MM.1S (cell line): ENCODE measurements around the gene NEK2.
A peak's percentile ranks its signal among the peaks of the same experiment; 100 is the strongest.

ENCODE experiments used
- DNase-seq: peaks from one replicate; pipeline ENCODE4 v3.0.0-alpha.2; 2015
- H2AFZ ChIP-seq: fragments of 300-600 bp; sonication (generic); 2 replicates; pipeline ENCODE4 v1.6.0; 2016; ENCODE audit warnings: antibody characterized with exemption, low read length
- H3F3A ChIP-seq: fragments of 300-600 bp; sonication (generic); 2 replicates; pipeline ENCODE4 v1.6.1; 2016; ENCODE audit warnings: mild to moderate bottlenecking, antibody characterized with exemption, low read length, moderate library complexity, mixed read lengths; ENCODE audit not compliant: insufficient read depth
- H3K27ac ChIP-seq: fragments of 300-600 bp; sonication (generic); 2 replicates; pipeline ENCODE4 v1.5.1; 2016; ENCODE audit warnings: mild to moderate bottlenecking, low read length
- H3K27me3 ChIP-seq: fragments of 300-600 bp; sonication (generic); replicated peaks from 2 replicates; pipeline ENCODE4 v1.6.0; 2016; ENCODE audit warnings: low read length; ENCODE audit not compliant: insufficient read depth
- H3K36me3 ChIP-seq: fragments of 300-600 bp; sonication (generic); replicated peaks from 2 replicates; pipeline ENCODE4 v1.6.1; 2016; ENCODE audit warnings: mild to moderate bottlenecking, low read length, mixed read lengths; ENCODE audit not compliant: insufficient read depth
- H3K4me1 ChIP-seq: fragments of 300-600 bp; sonication (generic); 2 replicates; pipeline ENCODE4 v1.6.1; 2016; ENCODE audit warnings: low read length, mixed read lengths
- H3K4me2 ChIP-seq: fragments of 300-600 bp; sonication (generic); 2 replicates; pipeline ENCODE4 v1.6.0; 2016; ENCODE audit warnings: low read depth, low read length
- H3K4me3 ChIP-seq: fragments of 300-600 bp; sonication (generic); 2 replicates; pipeline ENCODE4 v1.5.1; 2016; ENCODE audit warnings: low read length, mixed read lengths
- H3K79me2 ChIP-seq: fragments of 300-600 bp; sonication (generic); 2 replicates; pipeline ENCODE4 v1.6.1; 2016; ENCODE audit warnings: mixed run types, low read length, mixed read lengths
- H3K9ac ChIP-seq: fragments of 300-600 bp; sonication (generic); 2 replicates; pipeline ENCODE4 v1.6.1; 2016; ENCODE audit warnings: low read length, mixed read lengths
- H3K9me2 ChIP-seq: fragments of 300-600 bp; sonication (generic); replicated peaks from 2 replicates; pipeline ENCODE4 v1.6.1; 2016; ENCODE audit warnings: mild to moderate bottlenecking, low read length, mixed read lengths; ENCODE audit not compliant: insufficient read depth
- H3K9me3 ChIP-seq: fragments of 300-600 bp; sonication (generic); replicated peaks from 2 replicates; pipeline ENCODE4 v1.6.1; 2016; ENCODE audit warnings: mild to moderate bottlenecking, low read length, mixed read lengths; ENCODE audit not compliant: insufficient read depth
- H4K20me1 ChIP-seq: fragments of 300-600 bp; sonication (generic); 2 replicates; pipeline ENCODE4 v1.6.1; 2016; ENCODE audit warnings: mild to moderate bottlenecking, low read length, moderate library complexity, mixed read lengths; ENCODE audit not compliant: insufficient read depth
- EZH2 ChIP-seq: fragments of 300-600 bp; sonication (generic); optimal IDR thresholded peaks from 2 replicates; pipeline ENCODE3; 2017; ENCODE audit warnings: low read depth, mild to moderate bottlenecking, antibody characterized with exemption, low read length, mixed read lengths
- EZH2phosphoT487 ChIP-seq: fragments of 300-600 bp; sonication (generic); IDR thresholded peaks from 2 replicates; pipeline ENCODE4 v1.6.1; 2018; ENCODE audit warnings: antibody characterized with exemption, low read length
- TF ChIP-seq, protein P1 (sequence below): fragments of 300-600 bp; sonication (generic); IDR thresholded peaks from 2 replicates; pipeline ENCODE4 v1.5.1; 2016; ENCODE audit warnings: antibody characterized with exemption, low read length, mixed read lengths

The NEK2 gene

DNA sequence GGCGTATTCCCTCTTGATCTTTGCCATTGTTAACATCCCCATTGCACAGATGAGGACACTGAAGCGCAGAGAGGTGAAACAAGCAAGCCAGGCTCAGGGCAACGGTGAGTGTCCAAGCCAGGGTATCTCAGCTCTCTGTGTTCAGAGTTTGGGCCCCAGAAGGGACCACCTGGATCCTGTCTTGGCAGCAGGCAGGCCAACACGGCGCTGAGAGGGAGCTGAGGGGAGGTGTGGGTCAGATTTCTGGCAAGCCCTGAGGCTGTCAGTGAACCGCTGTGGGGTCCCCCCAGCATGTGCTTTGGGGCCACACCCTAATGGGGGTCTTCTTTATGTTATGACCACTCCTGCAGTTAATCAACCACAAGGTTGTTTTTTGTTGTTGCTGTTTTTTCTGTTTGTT lies 23.1 kb downstream of the NEK2 start:
- no peaks in the 10 kb centered on the region for H3K9me3 ChIP-seq
- no peak overlapping the region for H3K4me2 ChIP-seq
- H3F3A ChIP-seq: no peaks in the 10 kb centered on the region
- H3K4me1 ChIP-seq: no peaks in the 10 kb centered on the region
- H4K20me1 ChIP-seq: no peaks in the 10 kb centered on the region
- no peak overlapping the region for H2AFZ ChIP-seq
- no peaks in the 10 kb centered on the region for H3K79me2 ChIP-seq
- no peaks in the 10 kb centered on the region for H3K36me3 ChIP-seq
- no peak overlapping the region for H3K4me3 ChIP-seq
- no peaks in the 10 kb centered on the region for H3K9me2 ChIP-seq
- H3K27me3 ChIP-seq: no peaks in the 10 kb centered on the region
- TF ChIP-seq EZH2phosphoT487 (no peak), EZH2 (no peak)
- TF ChIP-seq, protein P1, sequence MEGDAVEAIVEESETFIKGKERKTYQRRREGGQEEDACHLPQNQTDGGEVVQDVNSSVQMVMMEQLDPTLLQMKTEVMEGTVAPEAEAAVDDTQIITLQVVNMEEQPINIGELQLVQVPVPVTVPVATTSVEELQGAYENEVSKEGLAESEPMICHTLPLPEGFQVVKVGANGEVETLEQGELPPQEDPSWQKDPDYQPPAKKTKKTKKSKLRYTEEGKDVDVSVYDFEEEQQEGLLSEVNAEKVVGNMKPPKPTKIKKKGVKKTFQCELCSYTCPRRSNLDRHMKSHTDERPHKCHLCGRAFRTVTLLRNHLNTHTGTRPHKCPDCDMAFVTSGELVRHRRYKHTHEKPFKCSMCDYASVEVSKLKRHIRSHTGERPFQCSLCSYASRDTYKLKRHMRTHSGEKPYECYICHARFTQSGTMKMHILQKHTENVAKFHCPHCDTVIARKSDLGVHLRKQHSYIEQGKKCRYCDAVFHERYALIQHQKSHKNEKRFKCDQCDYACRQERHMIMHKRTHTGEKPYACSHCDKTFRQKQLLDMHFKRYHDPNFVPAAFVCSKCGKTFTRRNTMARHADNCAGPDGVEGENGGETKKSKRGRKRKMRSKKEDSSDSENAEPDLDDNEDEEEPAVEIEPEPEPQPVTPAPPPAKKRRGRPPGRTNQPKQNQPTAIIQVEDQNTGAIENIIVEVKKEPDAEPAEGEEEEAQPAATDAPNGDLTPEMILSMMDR: no peak
- DNase-seq: no peak
- H3K9ac ChIP-seq: no peak overlapping the region
- no peak overlapping the region for H3K27ac ChIP-seq

- no peaks in the 10 kb centered on the region for H3K27me3 ChIP-seq
- no peaks in the 10 kb centered on the region for H4K20me1 ChIP-seq
- no peak overlapping the region for H3K9ac ChIP-seq
- H2AFZ ChIP-seq: no peak overlapping the region
- no peaks in the 10 kb centered on the region for H3K4me1 ChIP-seq
- no peak for TF ChIP-seq EZH2
- no peak for DNase-seq
- H3K79me2 ChIP-seq: no peaks in the 10 kb centered on the region
- no peaks in the 10 kb centered on the region for H3K36me3 ChIP-seq
- H3K9me2 ChIP-seq: no peaks in the 10 kb centered on the region
- H3K9me3 ChIP-seq: no peaks in the 10 kb centered on the region
- no peak overlapping the region for H3K4me3 ChIP-seq
- H3K27ac ChIP-seq: no peak overlapping the region
- no peaks in the 10 kb centered on the region for H3F3A ChIP-seq
- no peak overlapping the region for H3K4me2 ChIP-seq
These were observed 24.5 kb downstream of the NEK2 start for GRCh38 chr1:211650904-211651303.

DNA sequence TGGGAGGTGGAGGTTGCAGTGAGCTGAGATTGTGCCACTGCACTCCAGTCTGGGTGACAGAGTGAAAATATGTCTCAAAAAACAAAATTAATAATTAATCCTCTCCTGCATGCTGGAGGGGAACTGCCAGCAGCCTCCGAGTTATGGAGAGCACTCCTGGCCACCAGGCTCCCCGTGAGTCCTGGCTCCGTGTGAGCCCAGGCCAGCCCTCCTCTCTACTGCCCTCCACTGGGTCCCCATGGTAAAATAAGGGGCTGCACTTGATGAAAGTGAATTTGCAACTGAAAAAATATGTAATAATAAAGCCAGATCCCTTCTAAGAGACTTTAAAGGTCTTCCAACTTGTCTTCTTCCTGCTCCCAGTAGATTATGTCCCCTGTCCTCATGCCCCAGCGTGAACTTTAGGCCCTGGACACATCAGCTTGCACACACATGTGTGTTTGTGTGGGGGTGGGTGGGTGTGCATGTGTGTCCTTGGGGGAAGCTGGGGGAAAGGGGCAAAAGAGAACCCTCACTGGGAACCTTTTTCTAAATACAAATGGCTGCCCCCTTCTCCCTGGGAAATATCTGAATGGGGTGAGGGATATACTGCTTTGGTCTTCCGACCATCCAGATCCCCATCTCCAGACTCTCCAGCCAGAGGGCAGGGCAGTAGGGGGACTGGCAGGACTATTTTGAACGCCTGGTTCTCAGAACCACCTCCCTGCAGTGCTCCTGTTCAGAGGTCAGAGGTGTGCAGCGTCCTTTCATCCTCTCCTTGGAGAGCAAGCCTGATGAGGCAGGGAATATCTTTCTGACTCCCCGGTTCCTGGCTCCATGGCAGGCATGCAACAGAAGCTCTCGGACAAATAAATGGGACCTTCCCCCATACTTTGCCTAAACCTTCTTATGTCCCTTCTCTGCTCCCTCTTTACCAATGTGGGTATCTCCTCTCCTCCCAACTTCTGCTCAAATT lies 26.2 kb downstream of the NEK2 start:
- no peaks in the 10 kb centered on the region for H3K4me1 ChIP-seq
- H3K36me3 ChIP-seq: no peaks in the 10 kb centered on the region
- H3K27me3 ChIP-seq: no peaks in the 10 kb centered on the region
- H3K79me2 ChIP-seq: no peaks in the 10 kb centered on the region
- H3K4me3 ChIP-seq: no peak overlapping the region
- H3K27ac ChIP-seq: no peak overlapping the region
- H2AFZ ChIP-seq: no peak overlapping the region
- H3K9me3 ChIP-seq: no peaks in the 10 kb centered on the region
- TF ChIP-seq, protein P1: peak; percentile 89
- TF ChIP-seq EZH2: no peak
- H3K4me2 ChIP-seq: no peak overlapping the region
- no peaks in the 10 kb centered on the region for H3F3A ChIP-seq
- DNase-seq: peak; percentile 76
- no peaks in the 10 kb centered on the region for H4K20me1 ChIP-seq
- no peak overlapping the region for H3K9ac ChIP-seq
- no peaks in the 10 kb centered on the region for H3K9me2 ChIP-seq

GRCh38 chr1:211648336-211648735 lies 27.1 kb downstream of the NEK2 start:
- Histone ChIP-seq H3K9ac (no peak overlapping the region), H4K20me1 (no peaks in the 10 kb centered on the region), H3K4me3 (no peak overlapping the region), H3K4me2 (no peak overlapping the region), H3K4me1 (no peaks in the 10 kb centered on the region), H3K9me2 (no peaks in the 10 kb centered on the region), H3F3A (no peaks in the 10 kb centered on the region), H3K36me3 (no peaks in the 10 kb centered on the region), H3K9me3 (no peaks in the 10 kb centered on the region), H3K27me3 (no peaks in the 10 kb centered on the region), H2AFZ (no peak overlapping the region), H3K27ac (no peak overlapping the region), H3K79me2 (no peaks in the 10 kb centered on the region)
- no peak for DNase-seq
- TF ChIP-seq EZH2 (no peak), EZH2phosphoT487 (no peak)
- TF ChIP-seq, protein P1: no peak
